ENCODE results near the gene EPRS1. TPM values are rescaled to one million over a fixed set of nuclear protein-coding genes. Genes with fewer than 3 reads are reported as not detected.

Gene EPRS1
- total and polyA plus RNA-seq, 2 of the 13 experiments (the other 11 are each of a cell fraction or from before 2014, with no cell fraction given): 86.1 to 124 TPM

GRCh38 chr1:220045356-220046051, 801 bp downstream of the EPRS1 start (continued):
- TF ChIP-seq ZNF710 (CRISPR knock-in tag; IDR thresholded peaks at IDR 0.05; ENCODE audit: borderline replicate concordance) (no peak), CREM (IDR thresholded peaks at IDR 0.05) (no peak), CREM (CRISPR knock-in tag; IDR thresholded peaks at IDR 0.05) (no peak), REXO4 (CRISPR knock-in tag; IDR thresholded peaks at IDR 0.05; ENCODE audit: borderline replicate concordance) (no peak), ELF4 (CRISPR knock-in tag; IDR thresholded peaks at IDR 0.05; ENCODE audit: borderline replicate concordance) (no peak; the same call in 1 of the 2 replicates), ZSCAN5A (CRISPR knock-in tag; IDR thresholded peaks at IDR 0.05; ENCODE audit: borderline replicate concordance) (no peak), ZNF670 (CRISPR knock-in tag; IDR thresholded peaks at IDR 0.05; ENCODE audit: borderline replicate concordance) (no peak), POGK (CRISPR knock-in tag; conservative IDR thresholded peaks at IDR 0.05) (no peak), ONECUT2 (CRISPR knock-in tag; IDR thresholded peaks at IDR 0.05) (no peak), PRDM4 (CRISPR knock-in tag; IDR thresholded peaks at IDR 0.05; ENCODE audit: borderline replicate concordance) (no peak), ZFAT (CRISPR knock-in tag; conservative IDR thresholded peaks at IDR 0.05) (no peak), TAF1 (CRISPR knock-in tag; IDR thresholded peaks at IDR 0.05) (no peak), SAP130 (CRISPR knock-in tag; IDR thresholded peaks at IDR 0.05; ENCODE audit: low read depth) (peak; percentile 42; the same call in 1 of the 2 replicates), ZNF382 (CRISPR knock-in tag; IDR thresholded peaks at IDR 0.05; ENCODE audit: borderline replicate concordance) (no peak)
